ENCODE results near the gene CPT2. TPM values are rescaled to one million over a fixed set of nuclear protein-coding genes. Genes with fewer than 3 reads are reported as not detected.

The CPT2 gene
- total RNA-seq, 4 donors from 2014 or later: 16.0 to 36.2 (median 23.1) TPM

GRCh38 chr1:53257454-53258081 lies 60.9 kb downstream of the CPT2 start:
- TF ChIP-seq CTCF (IDR thresholded peaks at IDR 0.05; ENCODE audit: low read depth): no peak

GRCh38 chr1:53258216-53258615 lies 61.6 kb downstream of the CPT2 start:
- TF ChIP-seq CTCF (IDR thresholded peaks at IDR 0.05; ENCODE audit: low read depth): no peak

- TF ChIP-seq CTCF (IDR thresholded peaks at IDR 0.05; ENCODE audit: low read depth): no peak
Observed at GRCh38 chr1:53259932-53260331, 63.3 kb downstream of the CPT2 start.

GRCh38 chr1:53260631-53261247 lies 64.1 kb downstream of the CPT2 start:
- TF ChIP-seq CTCF (IDR thresholded peaks at IDR 0.05; ENCODE audit: low read depth): no peak

GRCh38 chr1:53262000-53262399 lies 65.4 kb downstream of the CPT2 start:
- no peak for TF ChIP-seq CTCF (IDR thresholded peaks at IDR 0.05; ENCODE audit: low read depth)

Other genes with a start within 250 kb of the CPT2 start
- gene PODN, start 134.6 kb upstream of the CPT2 start, total RNA-seq: 100 to 1,000 TPM in 3 of 4 donors, 10 to 100 TPM in 1; 88.4 to 197 (median 150) TPM
- gene SLC1A7, start 54.2 kb upstream of the CPT2 start, total RNA-seq: under 1 TPM in 2 of 4 donors, not detected in 2; 0.17 to 0.94 TPM
- gene CZIB, start 23.8 kb downstream of the CPT2 start, total RNA-seq: 10 to 100 TPM; 53.9 to 69.4 (median 65.2) TPM
- gene MAGOH, start 41.7 kb downstream of the CPT2 start, total RNA-seq: 10 to 100 TPM; 27.7 to 47.4 (median 30.3) TPM
- 1 to 10 TPM; 1.4 to 9.8 (median 4.3) TPM for gene LRP8, start 131.2 kb downstream of the CPT2 start, total RNA-seq